Stimulated activated CD4-positive, alpha-beta T cell treated with anti-CD3 and anti-CD28 coated beads, Interleukin-4, amount 100 ng/mL, for 48 hours (primary cell): ENCODE measurements around the gene CSN2.
"Not testable (repeated sequence)": the region's sequence is repeated elsewhere in the genome, so short reads cannot be mapped to it uniquely, and the experiment has no call there.

ENCODE experiments used
- DNase-seq, 2 donors: peaks; one replicate each; pipeline ENCODE4 v3.0.0-alpha.2; 2020; ENCODE audit warnings: low read depth in 2 of 2

The CSN2 gene, protein sequence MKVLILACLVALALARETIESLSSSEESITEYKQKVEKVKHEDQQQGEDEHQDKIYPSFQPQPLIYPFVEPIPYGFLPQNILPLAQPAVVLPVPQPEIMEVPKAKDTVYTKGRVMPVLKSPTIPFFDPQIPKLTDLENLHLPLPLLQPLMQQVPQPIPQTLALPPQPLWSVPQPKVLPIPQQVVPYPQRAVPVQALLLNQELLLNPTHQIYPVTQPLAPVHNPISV

DNA sequence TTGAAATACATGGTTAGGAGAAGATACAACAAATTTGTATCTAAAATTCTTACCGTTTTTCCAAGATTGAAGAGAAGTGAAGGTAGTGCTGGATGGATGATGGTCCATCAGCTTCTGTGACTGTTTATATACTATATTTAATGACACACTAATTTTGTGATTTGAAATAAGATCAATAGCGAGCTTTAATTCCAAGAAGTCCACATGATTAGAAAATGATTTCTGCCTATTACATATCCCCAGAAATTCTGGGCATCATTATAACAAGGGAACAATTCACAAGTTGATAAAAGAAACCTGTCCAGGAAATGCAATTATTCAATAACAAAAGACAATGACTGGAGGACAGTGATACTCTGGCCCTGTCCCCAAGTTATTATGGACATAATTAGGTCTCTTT lies at the start of gene CSN2:
Gene CSN2, minus strand, starts transcription at position 101 of the 400 bp plus-strand sequence. CDS start 4,733 bp downstream, outside the sequence.
- no peak for DNase-seq

DNA sequence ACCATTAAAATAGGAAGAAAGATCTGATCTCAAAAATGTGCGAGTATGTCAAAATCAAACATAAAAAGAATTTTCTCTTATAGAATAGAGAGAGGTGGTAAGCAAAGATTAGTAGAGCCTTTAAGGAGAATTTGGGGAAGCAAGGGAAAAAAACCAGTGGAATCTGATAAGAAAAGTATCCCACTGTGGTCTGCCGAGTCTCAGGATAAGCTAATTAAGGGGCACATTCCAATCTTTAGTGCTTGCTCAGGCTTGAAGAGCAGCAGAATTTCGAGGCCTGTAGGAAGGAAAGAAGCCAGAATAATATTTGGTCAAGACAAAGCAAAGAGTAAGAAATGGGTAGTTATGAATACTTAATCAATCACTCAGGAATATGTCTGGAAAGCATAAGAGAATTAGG lies 43.2 kb upstream of the CSN2 start:
- no peak for DNase-seq

DNA sequence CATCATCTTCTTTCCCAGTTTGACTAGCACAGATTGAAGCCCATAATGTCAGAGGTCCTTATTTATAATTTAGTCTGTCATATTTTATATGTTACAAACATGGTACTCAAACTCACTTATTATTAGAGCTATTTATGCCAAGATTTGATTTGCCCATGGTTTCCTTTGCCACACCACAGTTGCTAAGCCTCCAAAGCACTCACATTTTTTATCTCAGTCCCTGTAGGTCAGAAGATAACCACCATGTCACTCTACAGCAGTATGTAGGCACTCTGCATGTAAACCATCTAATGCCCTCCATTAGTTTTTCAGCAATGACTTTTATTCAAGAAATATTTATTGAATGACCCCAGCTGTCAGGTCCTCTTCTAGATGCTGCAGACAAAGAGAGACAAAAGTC lies 37.0 kb upstream of the CSN2 start:
- no peak for DNase-seq

DNA sequence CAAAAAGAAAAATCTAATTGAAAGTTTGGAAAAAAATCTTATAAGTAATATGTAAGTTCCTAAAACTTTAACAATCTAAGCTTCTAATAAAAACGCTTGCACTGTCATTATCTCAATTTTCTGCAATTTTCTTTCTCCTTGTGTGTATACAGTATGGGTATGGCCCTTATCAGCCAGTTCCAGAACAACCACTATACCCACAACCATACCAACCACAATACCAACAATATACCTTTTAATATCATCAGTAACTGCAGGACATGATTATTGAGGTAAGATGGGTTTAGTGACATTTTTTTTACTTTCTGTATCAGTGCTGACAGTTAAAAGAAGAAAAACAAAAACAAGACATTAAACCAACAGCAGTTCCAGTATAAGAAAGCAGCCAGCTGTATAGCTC lies 35.2 kb upstream of the CSN2 start:
- DNase-seq, result no peak

DNA sequence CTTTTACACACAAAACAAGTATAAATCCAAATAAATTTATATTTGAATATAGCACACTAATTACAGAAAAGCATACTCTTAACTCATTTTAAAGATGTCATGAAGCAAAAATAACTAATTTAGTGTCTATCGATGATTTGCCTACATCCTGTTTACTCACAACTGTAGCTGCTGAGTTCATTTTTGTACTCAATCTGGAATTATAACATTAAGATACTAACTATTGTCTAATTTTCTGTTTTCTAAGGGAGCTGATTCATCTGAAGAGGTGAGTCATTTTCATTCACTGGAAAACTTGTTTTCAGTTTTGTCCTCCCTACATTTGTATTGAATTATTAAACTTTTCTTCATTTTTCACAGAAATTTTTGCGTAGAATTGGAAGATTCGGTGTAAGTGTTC lies 33.9 kb upstream of the CSN2 start:
- DNase-seq, result no peak

DNA sequence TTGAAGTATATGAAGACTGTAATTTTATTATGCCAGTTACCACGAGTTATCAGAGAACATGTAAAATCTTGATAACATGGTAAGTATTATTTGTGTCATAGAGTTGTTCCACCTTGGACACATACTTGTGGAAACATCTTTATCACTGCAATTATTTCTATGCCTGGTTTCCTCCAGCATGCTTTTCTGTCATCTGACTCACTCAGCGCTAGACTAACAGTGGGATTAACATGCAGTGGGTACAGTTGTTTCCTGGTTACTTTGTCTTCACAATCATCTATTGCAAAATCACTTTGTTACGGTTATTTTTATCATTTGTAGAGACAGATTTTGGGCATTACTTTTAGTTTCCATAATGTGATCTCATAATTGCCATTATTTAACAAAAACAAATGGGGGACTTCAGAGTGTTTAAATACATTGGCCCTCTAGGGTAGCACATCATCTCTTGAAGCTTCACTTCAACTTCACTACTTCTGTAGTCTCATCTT lies 30.0 kb upstream of the CSN2 start, which contains the start of gene STATH:
Gene STATH, plus strand, starts transcription at position 441 of the 491 bp plus-strand sequence. CDS start 2,472 bp downstream, outside the sequence.
- DNase-seq, result no peak

DNA sequence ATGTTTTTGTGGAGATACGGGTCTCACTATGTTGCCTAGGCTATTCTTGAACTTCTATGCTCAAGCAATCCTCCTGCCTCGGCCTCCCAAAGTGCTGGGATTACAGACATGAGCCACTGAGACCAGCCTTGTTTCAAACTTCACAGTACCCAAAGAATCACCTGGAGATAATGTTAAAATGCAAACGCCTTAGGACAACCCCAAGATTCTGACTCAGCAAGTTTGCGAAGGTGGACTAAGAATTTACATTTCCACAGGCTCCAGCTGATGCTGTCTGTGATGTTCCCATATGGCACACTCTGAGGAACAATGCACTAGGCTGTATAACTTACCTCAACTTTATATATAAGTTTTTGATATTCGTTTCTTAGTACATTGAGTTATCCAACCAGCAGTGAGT lies 29.3 kb upstream of the CSN2 start:
- DNase-seq, result no peak

DNA sequence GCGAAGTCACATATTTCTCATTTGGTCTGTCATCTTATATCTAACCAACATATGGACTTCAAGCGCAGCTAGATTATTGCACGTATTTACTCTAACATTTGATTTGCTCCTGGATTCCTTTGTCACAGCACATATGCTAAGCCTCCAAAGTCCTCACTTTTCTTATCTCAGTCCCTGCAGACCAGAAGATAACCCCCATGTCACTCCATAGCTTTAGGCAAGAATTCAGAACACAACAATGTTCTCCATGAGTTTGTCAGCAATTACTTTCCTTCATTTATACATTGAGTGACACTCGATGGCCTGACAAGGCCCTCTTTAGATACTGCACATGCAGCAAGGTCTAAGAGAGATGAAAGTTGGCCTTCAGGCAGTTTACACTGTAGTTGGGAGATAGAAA lies 25.5 kb upstream of the CSN2 start:
- DNase-seq, result no peak

DNA sequence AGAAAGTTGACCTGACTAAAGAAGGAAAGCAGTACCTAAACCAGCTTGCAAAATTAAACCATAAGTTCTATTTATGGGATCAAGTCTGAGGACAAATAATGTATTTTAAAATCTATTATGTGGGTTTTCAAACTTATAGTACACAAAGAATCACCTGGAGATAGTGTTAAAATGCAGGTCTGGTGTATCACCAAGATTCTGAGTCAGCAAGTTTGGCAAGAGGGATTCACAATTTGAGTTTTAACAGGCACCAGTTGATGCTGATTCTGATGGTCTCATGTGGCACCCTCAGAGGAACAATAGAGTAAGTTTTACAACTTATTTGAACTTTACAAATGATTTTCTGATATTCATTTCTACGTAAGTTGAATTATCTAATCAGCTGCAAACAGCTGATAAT lies 21.1 kb upstream of the CSN2 start:
- no peak for DNase-seq

DNA sequence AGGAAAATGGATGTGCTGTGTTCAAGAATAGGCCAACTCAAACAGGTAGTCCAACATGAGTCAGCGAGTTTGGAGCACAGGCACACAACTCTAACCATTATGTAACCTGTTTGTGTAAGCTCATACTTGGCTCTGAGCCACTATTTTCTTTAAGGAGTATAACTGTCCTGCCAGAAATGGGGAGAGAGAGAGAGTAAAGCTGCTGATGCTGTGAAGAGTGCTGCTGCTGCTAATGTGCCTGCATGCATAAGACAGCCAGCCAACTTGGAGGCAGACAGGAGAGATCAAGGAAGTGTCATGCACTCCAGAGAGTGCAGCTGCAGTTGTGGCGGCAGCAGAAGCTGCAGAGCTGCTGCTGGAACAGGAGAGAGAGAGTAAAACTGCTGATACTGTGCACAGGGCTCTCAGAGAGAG lies 18.5 kb upstream of the CSN2 start:
- no peak for DNase-seq

DNA sequence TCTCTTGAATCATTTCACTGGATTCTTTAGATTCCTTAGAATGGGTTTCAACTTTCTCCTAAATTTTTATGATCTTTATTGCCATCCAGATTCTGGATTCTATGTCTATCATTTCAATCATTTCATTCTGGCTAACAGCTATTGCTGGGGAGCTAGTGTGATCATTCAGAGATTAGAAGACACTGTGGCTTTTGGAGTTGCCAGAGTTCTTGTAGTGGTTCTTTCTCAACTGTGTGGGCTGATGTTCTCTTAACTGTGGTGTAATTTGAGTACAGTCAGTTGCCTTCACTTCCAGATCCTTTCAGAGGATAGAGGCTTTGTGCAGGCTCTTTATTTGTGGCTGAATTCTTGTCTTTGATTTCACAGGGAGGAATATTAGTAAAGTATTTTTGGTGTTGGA lies 12.1 kb upstream of the CSN2 start:
- DNase-seq, result no peak

DNA sequence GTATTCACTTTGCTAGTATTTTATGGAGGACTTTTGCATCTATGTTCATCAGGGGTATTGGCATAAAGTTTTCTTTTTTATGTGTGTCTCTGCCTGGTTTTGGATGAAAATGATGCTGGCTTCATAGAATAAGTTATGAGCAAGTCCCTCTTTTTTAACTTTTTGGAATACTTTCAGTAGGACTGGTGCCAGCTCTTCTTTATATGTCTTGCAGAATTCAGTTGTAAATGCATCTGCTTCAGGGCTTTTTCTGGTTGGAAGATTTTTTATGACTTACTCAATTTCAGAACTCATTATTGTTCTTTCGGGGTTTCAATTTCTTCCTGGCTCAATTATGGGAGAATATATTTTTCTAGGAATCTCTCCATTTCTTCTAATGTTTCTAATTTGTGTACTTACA lies 9.1 kb upstream of the CSN2 start:
- DNase-seq, result no peak

DNA sequence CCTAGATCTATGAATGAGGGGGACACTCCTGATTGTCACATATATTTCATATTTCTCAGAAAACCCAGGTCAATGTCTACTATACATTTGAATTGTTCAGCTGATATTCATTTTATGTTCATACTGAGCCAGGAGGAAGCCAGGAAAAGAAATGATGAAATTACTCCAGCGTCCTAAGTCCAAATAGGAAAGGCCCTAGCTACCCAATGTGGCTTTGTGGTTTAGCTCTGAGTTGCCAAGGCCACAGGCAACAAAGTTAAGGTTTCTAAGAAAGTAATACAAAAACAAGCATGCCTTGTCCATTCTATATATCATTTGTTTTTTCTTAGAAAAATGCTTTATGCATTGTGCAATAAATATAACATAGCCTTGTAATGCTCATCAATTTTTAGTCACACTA lies 4.5 kb upstream of the CSN2 start:
- no peak for DNase-seq

DNA sequence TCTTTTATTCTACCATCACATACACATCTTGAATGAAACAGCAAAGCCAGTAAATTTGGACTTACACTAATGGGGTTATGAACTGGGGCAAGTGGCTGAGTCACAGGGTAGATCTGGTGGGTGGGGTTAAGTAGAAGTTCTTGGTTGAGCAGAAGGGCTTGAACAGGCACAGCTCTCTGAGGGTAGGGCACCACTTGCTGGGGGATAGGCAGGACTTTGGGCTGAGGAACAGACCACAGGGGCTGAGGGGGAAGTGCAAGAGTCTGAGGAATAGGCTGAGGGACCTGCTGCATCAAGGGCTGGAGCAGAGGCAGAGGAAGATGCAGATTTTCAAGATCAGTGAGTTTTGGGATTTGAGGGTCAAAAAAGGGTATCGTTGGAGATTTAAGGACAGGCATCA lies 8.3 kb downstream of the CSN2 start:
- no peak for DNase-seq

DNA sequence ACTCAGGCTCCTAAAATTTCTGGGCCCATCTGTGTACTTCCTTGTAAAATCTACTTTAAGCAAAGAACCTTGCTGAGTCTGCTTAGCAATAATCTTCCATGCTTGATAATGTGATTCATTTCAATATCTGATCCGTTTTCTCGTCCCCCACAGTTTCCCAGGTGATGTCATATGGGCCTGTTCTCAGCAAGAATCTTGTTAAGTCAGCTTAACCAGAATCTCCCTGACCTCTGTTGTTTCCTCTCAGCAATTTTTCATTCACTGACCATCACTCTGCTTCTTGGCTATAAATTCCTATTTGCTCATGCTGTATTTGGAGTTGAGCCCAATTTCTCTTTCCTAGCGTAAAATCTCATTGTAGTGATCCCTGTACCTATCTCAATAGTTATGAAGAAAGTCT lies 13.9 kb downstream of the CSN2 start:
- DNase-seq, result no peak

DNA sequence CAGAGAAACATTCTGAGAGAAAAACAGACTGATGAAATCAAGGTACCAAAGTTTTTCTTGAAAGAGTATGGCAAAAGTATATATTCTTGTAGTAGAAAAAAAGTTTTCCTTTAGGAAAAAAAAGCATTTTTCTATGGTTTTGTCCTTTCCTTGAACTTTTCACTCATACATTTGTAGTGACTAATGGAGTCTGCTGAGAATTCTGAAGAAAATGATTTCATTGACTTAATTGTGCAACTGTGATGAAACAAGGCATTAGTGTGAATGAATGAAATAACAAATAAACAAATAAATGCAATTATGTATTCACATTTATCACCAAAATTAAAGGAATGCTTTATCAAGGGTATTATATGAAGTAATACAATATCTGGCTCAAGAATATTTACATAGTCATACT lies 29.0 kb downstream of the CSN2 start:
- DNase-seq, result no peak

DNA sequence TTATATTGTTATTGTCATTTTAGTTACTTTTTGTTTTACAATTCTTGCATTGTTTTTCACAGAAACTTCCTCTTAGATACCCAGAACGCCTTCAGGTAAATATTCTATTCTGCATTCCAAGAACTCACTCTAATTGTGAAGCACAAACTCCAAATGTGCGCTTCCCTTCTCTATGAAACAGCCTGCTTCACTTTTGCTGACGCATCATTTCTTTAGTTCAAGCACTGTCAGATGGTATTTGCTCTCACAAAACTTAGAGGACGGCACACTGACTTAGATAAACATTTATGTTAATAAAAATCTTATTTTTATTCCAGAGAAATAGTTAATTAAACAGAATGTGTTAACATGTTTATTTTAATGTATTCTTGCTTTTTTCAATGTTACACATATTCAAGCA lies 31.4 kb downstream of the CSN2 start:
- no peak for DNase-seq

DNA sequence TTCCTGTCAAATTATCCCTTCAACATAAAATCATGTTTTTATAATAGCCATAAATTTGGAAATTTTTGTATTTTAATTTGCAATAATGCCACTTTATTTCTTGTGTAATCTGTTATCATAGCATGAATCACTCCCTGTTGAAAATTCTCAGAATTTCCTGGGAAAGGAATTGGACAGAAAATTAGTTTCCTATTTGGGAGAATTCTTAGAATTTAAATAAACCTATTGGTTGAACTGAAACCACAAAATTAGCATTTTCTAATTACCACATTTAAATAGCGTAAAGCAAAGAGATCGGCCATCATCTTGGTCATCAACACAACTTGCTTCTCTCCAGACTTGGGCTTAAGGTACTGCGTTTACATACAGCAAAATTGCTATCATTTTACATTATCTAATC lies 34.8 kb downstream of the CSN2 start, which contains the start of gene CSN1S1:
Gene CSN1S1, plus strand, starts transcription at position 301 of the 400 bp plus-strand sequence. CDS start 1,488 bp downstream, outside the sequence.
- no peak for DNase-seq

DNA sequence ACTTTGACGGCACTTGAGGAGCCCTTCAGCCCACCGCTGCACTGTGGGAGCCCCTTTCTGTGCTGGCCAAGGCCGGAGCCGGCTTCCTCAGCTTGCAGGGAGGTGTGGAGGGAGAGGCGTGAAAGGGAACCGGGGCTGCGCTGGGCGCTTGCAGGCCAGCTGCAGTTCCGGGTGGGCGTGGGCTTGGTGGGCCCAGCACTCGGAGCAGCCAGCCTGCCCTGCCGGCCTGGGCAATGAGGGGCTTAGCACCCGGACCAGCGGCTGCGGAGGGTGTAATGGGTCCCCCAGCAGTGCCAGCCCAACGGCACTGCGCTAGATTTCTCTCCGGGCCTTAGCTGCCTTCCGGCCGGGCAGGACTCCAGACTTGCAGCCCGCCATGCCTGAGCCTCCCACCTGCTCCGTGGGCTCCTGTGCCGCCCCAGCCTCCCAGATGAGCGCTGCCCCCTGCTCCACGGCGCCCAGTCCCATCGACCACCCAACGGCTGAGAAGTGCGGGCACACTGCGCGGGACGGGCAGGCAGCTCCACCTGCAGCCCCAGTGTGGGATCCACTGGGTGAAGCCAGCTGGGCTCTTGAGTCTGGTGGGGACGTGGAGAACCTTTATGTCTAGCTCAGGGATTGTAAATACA lies 41.6 kb downstream of the CSN2 start:
- DNase-seq, result not testable (repeated sequence)

DNA sequence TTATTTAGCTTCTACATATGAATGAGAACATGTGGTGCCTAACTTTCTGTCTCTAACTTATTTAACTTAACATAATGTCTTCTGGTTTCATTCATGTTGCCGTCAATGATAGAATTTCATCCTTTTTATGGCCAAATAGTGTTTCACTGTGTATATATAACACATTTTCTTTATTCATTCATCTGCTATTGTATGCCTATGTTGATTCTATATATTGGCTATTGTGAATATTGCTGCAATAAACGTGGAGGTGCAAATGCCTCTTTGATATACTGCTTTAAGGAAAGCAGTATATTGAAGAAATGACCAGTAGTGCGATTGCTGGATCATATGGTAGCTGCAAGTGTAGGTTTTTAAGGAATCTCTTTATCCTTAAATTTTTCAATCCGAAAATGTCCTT lies 44.7 kb downstream of the CSN2 start:
- DNase-seq, result no peak

DNA sequence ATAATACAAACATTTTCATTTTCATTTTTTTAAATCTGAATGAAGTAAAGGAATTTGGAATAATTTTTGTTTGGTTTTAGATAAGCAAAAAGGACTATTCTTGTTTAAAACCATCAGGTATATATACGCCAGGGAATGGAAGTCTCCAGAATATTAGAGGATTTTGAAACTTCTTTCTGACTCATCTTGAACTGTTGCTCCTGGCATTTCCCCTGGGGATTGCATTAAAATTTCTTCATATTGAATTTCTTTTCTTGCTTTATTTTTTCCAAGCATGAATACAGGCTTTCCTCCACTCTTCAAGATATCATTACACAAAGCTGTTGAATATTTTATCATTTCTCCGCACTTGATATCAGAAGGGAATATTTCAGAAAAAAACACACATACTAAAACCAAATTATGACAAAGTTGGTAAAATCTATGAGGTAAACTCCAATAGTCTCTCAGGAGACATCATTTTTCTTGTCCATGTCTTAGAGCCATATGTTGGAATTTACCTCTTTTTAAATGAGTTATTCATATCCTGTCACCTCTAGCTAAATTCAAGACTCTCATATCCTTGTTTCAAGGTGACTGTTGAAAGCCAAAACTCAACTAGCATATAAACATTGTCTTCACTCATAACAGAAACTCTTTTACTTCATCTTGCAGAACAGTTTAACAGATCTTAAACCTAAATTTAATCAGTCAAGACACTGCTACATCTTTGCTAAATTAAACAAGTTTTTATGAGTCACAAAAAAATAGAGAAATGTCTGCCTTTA lies 55.3 kb downstream of the CSN2 start:
- DNase-seq, result no peak

DNA sequence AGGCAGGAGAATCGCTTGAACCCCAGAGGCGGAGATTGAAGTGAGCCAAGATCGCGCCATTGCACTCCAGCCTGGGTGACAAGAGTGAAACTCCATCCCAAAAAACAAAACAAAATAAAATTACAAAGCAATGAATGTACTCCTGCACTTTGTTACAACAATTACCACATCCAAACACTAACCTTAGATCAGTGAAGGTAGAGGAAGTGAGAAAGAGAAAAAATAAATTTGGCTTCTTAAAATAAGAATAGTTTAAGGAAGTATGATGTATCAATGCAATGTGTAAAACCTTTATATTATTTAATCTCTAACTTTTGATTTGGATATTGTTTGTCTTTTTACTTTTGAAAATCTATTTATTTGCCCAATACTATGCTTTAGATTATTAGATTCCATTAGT lies 56.3 kb downstream of the CSN2 start:
- DNase-seq, result no peak

DNA sequence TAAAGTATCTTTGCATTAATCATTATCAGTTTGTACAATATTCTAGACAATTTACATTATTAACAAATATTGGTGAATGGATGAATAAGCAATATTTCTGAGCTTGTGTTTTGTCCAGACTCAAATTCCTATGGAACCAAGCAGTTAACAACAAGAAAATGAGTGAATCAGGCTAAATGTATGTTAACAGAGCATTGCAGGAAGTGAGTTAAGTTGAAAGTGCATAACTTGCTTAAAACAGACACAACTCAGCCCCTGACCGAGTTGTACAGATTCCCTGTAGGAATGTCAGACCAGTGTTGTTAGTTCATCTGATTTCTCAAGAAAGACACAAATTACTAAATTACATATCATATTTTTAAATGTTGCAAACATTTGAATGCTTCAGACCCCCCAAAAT lies 58.4 kb downstream of the CSN2 start:
- no peak for DNase-seq
